DOHH2 (cell line): ENCODE measurements around the gene DZIP1.

Source experiments
- H3F3A ChIP-seq: fragments of 200-600 bp; sonication (generic), shearing (Covaris generic); 2 replicates; pipeline ENCODE4 v1.6.0; 2016; ENCODE audit warnings: antibody characterized with exemption, mild to moderate bottlenecking; ENCODE audit not compliant: control insufficient read depth, insufficient read depth
- H3K27ac ChIP-seq: fragments of 200-600 bp; sonication (generic); 2 replicates; pipeline ENCODE4 v1.5.1; 2014; ENCODE audit warnings: low read depth, mild to moderate bottlenecking, low read length, moderate library complexity
- H3K27me3 ChIP-seq: fragments of 200-600 bp; sonication (generic); 2 replicates; pipeline ENCODE4 v1.6.1; 2014; ENCODE audit warnings: mild to moderate bottlenecking, low read length, mixed read lengths; ENCODE audit not compliant: control insufficient read depth
- H3K36me3 ChIP-seq: fragments of 200-600 bp; sonication (generic); 2 replicates; pipeline ENCODE4 v1.6.1; 2014; ENCODE audit warnings: mild to moderate bottlenecking, low read length, moderate library complexity, mixed read lengths; ENCODE audit not compliant: control insufficient read depth
- H3K4me1 ChIP-seq: fragments of 200-600 bp; sonication (generic); 2 replicates; pipeline ENCODE4 v1.6.1; 2014; ENCODE audit warnings: mild to moderate bottlenecking, low read length, mixed read lengths; ENCODE audit not compliant: control insufficient read depth
- H3K4me2 ChIP-seq: fragments of 200-600 bp; sonication (generic); 2 replicates; pipeline ENCODE4 v1.6.0; 2014; ENCODE audit warnings: mild to moderate bottlenecking, low read length, moderate library complexity
- H3K4me3 ChIP-seq: fragments of 200-600 bp; sonication (generic); 2 replicates; pipeline ENCODE4 v1.5.1; 2014; ENCODE audit warnings: mild to moderate bottlenecking, low read length, mixed read lengths
- H3K79me2 ChIP-seq: fragments of 200-600 bp; sonication (generic); 2 replicates; pipeline ENCODE4 v1.6.1; 2014; ENCODE audit warnings: mild to moderate bottlenecking, low read length, mixed read lengths; ENCODE audit not compliant: control insufficient read depth
- H3K9me2 ChIP-seq: fragments of 200-600 bp; sonication (generic); replicated peaks from 2 replicates; pipeline ENCODE4 v1.6.1; 2014; ENCODE audit warnings: mild to moderate bottlenecking, low read length, mixed read lengths; ENCODE audit not compliant: control insufficient read depth
- H3K9me3 ChIP-seq: fragments of 200-600 bp; sonication (generic); 2 replicates; pipeline ENCODE4 v1.6.1; 2014; ENCODE audit warnings: antibody characterized with exemption, low read length, mixed read lengths; ENCODE audit not compliant: control insufficient read depth, insufficient read depth
- H4K20me1 ChIP-seq: fragments of 200-600 bp; sonication (generic); 2 replicates; pipeline ENCODE4 v1.6.0; 2014; ENCODE audit warnings: low read depth, mild to moderate bottlenecking, antibody characterized with exemption, low read length, moderate library complexity; ENCODE audit not compliant: control insufficient read depth, insufficient read depth
- EZH2phosphoT487 ChIP-seq: fragments of 200-600 bp; sonication (generic); IDR thresholded peaks from 2 replicates; pipeline ENCODE4 v1.6.1; 2017; ENCODE audit warnings: borderline replicate concordance, mild to moderate bottlenecking, antibody characterized with exemption, low read length, moderate library complexity, mixed read lengths
- TF ChIP-seq, protein P1 (sequence below): fragments of 200-600 bp; sonication (generic); IDR thresholded peaks from one replicate; pipeline ENCODE4 v1.5.1; 2014; ENCODE audit warnings: antibody characterized with exemption, mild to moderate bottlenecking, low read depth, low read length; ENCODE audit not compliant: poor library complexity, severe bottlenecking

The DZIP1 gene

DNA sequence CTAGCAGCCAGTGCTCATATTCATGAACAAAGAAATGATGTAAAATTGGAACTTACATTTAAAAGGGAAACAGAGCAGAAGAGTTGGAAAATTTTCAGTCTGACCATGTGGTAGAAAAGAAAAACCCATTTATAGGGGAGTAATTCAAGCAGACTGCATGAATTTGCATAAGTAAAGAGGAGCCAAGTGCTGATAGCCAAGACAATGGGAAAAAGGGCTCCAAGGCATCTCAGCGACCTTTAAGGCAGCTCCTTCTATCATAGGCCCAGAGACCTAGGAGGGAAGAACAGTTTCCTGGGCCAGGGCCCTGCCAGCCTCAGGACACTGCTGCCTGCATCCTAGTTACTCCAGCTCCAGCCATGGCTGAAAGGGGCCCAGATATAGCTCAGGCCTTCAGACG lies 39.9 kb upstream of the DZIP1 start:
- peaks cover 16% of the 10 kb centered on the region for H3K36me3 ChIP-seq
- H3K9me2 ChIP-seq = no peaks in the 10 kb centered on the region
- TF ChIP-seq, protein P1, sequence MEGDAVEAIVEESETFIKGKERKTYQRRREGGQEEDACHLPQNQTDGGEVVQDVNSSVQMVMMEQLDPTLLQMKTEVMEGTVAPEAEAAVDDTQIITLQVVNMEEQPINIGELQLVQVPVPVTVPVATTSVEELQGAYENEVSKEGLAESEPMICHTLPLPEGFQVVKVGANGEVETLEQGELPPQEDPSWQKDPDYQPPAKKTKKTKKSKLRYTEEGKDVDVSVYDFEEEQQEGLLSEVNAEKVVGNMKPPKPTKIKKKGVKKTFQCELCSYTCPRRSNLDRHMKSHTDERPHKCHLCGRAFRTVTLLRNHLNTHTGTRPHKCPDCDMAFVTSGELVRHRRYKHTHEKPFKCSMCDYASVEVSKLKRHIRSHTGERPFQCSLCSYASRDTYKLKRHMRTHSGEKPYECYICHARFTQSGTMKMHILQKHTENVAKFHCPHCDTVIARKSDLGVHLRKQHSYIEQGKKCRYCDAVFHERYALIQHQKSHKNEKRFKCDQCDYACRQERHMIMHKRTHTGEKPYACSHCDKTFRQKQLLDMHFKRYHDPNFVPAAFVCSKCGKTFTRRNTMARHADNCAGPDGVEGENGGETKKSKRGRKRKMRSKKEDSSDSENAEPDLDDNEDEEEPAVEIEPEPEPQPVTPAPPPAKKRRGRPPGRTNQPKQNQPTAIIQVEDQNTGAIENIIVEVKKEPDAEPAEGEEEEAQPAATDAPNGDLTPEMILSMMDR = no peak
- no peak for TF ChIP-seq EZH2phosphoT487
- no peaks in the 10 kb centered on the region; the same call in 1 of the 2 replicates for H3F3A ChIP-seq
- H3K9me3 ChIP-seq = peaks cover 19% of the 10 kb centered on the region
- no peak overlapping the region for H3K27ac ChIP-seq
- peaks cover 3% of the 10 kb centered on the region; the same call in 1 of the 2 replicates for H4K20me1 ChIP-seq
- H3K4me3 ChIP-seq = no peak overlapping the region
- no peaks in the 10 kb centered on the region for H3K27me3 ChIP-seq
- H3K79me2 ChIP-seq = peaks cover 99% of the 10 kb centered on the region
- no peak overlapping the region for H3K4me2 ChIP-seq
- H3K4me1 ChIP-seq = peaks cover 6% of the 10 kb centered on the region

DNA sequence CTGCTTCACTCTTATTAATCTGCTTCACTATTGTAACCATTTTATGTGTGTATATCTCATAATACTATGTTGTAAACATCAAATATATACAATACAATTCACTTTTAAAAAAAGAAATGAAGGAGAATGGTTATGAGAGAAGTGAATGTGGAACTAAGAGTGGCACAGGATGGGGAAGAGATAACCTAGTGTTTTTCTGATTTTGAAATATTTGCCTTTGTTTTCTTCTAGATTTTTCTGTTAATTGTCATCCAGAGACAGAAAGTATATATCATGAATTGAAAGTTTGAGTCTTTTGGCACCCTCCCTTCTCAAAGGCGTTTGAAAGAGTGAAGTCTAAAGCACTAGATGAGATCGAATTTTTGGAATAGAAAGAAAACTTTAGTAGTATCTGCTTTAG lies 35.2 kb upstream of the DZIP1 start:
- H3K36me3 ChIP-seq = peaks cover 27% of the 10 kb centered on the region
- peak overlapping the region; percentile 92 for H3K4me2 ChIP-seq
- H4K20me1 ChIP-seq = peaks cover 8% of the 10 kb centered on the region; the same call in 1 of the 2 replicates
- H3K27me3 ChIP-seq = no peaks in the 10 kb centered on the region
- H3K79me2 ChIP-seq = peaks cover 92% of the 10 kb centered on the region
- H3K9me2 ChIP-seq = no peaks in the 10 kb centered on the region
- H3F3A ChIP-seq = no peaks in the 10 kb centered on the region; the same call in 1 of the 2 replicates
- H3K4me1 ChIP-seq = peaks cover 34% of the 10 kb centered on the region
- H3K27ac ChIP-seq = no peak overlapping the region
- H3K9me3 ChIP-seq = no peaks in the 10 kb centered on the region
- no peak overlapping the region for H3K4me3 ChIP-seq
- no peak for TF ChIP-seq EZH2phosphoT487
- TF ChIP-seq, protein P1 = no peak

DNA sequence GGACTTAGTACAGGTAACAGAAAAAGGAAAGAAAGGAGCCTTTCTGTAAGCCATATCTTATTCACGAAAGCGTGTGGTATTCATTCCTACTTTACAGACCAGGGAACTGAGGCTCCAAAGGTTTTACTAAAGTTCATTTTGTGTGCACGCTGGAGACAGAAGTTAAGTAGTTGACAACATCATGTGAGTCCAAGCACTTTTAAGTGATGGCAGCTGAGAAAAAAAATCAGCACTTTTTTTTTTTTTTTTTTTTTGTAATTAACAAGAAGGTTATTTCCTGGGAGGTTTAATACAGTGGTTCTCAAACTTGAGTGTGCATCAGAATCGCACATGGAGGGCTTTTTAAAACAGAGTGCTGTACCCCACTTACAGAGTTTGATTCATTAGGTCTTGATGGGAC lies 34.5 kb upstream of the DZIP1 start:
- H3K4me2 ChIP-seq = peak overlapping the region; percentile 92
- H3K79me2 ChIP-seq = peaks cover 89% of the 10 kb centered on the region
- H3K27ac ChIP-seq = no peak overlapping the region
- H4K20me1 ChIP-seq = peaks cover 8% of the 10 kb centered on the region; the same call in 1 of the 2 replicates
- no peaks in the 10 kb centered on the region for H3K27me3 ChIP-seq
- peaks cover 32% of the 10 kb centered on the region for H3K36me3 ChIP-seq
- no peaks in the 10 kb centered on the region; the same call in 1 of the 2 replicates for H3F3A ChIP-seq
- peaks cover 39% of the 10 kb centered on the region for H3K4me1 ChIP-seq
- peak overlapping the region; percentile 91 for H3K4me3 ChIP-seq
- TF ChIP-seq, protein P1 = no peak
- TF ChIP-seq EZH2phosphoT487 = no peak
- no peaks in the 10 kb centered on the region for H3K9me2 ChIP-seq
- H3K9me3 ChIP-seq = no peaks in the 10 kb centered on the region; the same call in 1 of the 2 replicates
